ENCODE results near the gene C6. TPM values are rescaled to one million over a fixed set of nuclear protein-coding genes. Genes with fewer than 3 reads are reported as not detected.

C6 gene
- total RNA-seq, 2 experiments from 2014 or later = not detected

GRCh38 chr5:41194339-41194738 is 19.0 kb downstream of the C6 start:
- no peak overlapping the region for H2AFZ ChIP-seq (ENCODE audit: low read length)
- no peak overlapping the region for H3K4me2 ChIP-seq (ENCODE audit: low read length)
- intact Hi-C loops (cut with micrococcal nuclease; ENCODE audit: unreplicated experiment) = no loop called here
- H4K20me1 ChIP-seq (ENCODE audit: insufficient read depth, low read length) = no peaks in the 10 kb centered on the region
- no peak overlapping the region for H3K27ac ChIP-seq (ENCODE audit: low read depth, low read length, poor library complexity, severe bottlenecking)
- ChIA-PET CTCF (ENCODE audit: unreplicated experiment) (no interaction called here), POLR2A (no interaction called here)
- BruUV-seq (replicated peaks) = no TSS peak
- no peaks in the 10 kb centered on the region for H3K9me2 ChIP-seq (ENCODE audit: insufficient read depth, low read length)
- no peak for TF ChIP-seq EZH2phosphoT487 (IDR thresholded peaks at IDR 0.05; ENCODE audit: borderline replicate concordance, low read depth, low read length)
- TF ChIP-seq CTCF (conservative IDR thresholded peaks at IDR 0.05; ENCODE audit: low read length) = no peak
- H3K4me1 ChIP-seq (ENCODE audit: insufficient read depth, low read length, poor library complexity, severe bottlenecking) = no peaks in the 10 kb centered on the region
- no peaks in the 10 kb centered on the region for H3K9me3 ChIP-seq (ENCODE audit: low read length)
- H3K4me3 ChIP-seq (ENCODE audit: low read depth, low read length, poor library complexity, severe bottlenecking) = no peak overlapping the region
- H3K36me3 ChIP-seq (ENCODE audit: insufficient read depth, low read length) = no peaks in the 10 kb centered on the region
- no peaks in the 10 kb centered on the region for H3K79me2 ChIP-seq (ENCODE audit: insufficient read depth, low read depth, low read length)
- DNase-seq (ENCODE audit: low spot score) = no peak

GRCh38 chr5:41193456-41194205 is 19.7 kb downstream of the C6 start:
- H3K4me2 ChIP-seq (ENCODE audit: low read length) = no peak overlapping the region
- intact Hi-C loops (cut with micrococcal nuclease; ENCODE audit: unreplicated experiment) = no loop called here

More at GRCh38 chr5:41193456-41194205, 19.7 kb downstream of the C6 start:
- H3K79me2 ChIP-seq (ENCODE audit: insufficient read depth, low read depth, low read length) = no peaks in the 10 kb centered on the region
- no peak for TF ChIP-seq CTCF (conservative IDR thresholded peaks at IDR 0.05; ENCODE audit: low read length)
- TF ChIP-seq EZH2phosphoT487 (IDR thresholded peaks at IDR 0.05; ENCODE audit: borderline replicate concordance, low read depth, low read length) = no peak
- no peaks in the 10 kb centered on the region for H3K9me2 ChIP-seq (ENCODE audit: insufficient read depth, low read length)
- H2AFZ ChIP-seq (ENCODE audit: low read length) = no peak overlapping the region
- no peaks in the 10 kb centered on the region for H3K9me3 ChIP-seq (ENCODE audit: low read length)
- POLR2A ChIA-PET = no interaction called here
- H3K4me1 ChIP-seq (ENCODE audit: insufficient read depth, low read length, poor library complexity, severe bottlenecking) = no peaks in the 10 kb centered on the region
- no peak overlapping the region for H3K4me3 ChIP-seq (ENCODE audit: low read depth, low read length, poor library complexity, severe bottlenecking)
- CTCF ChIA-PET (ENCODE audit: unreplicated experiment) = no interaction called here
- no TSS peak for BruUV-seq (replicated peaks)
- no peaks in the 10 kb centered on the region for H3K36me3 ChIP-seq (ENCODE audit: insufficient read depth, low read length)
- DNase-seq (ENCODE audit: low spot score) = no peak
- no peak overlapping the region for H3K27ac ChIP-seq (ENCODE audit: low read depth, low read length, poor library complexity, severe bottlenecking)
- no peaks in the 10 kb centered on the region for H4K20me1 ChIP-seq (ENCODE audit: insufficient read depth, low read length)
